Kasumi-1 (cell line): ENCODE results near the gene KRT1.
"Not testable (repeated sequence)": the region's sequence is repeated elsewhere in the genome, so short reads cannot be mapped to it uniquely, and the experiment has no call there.

ENCODE experiments used
- DNase-seq, 2 experiments: peaks; one replicate each; lab custom pipeline; 2025; lab: John Stamatoyannopoulos, UW

The KRT1 gene

GRCh38 chr12:52682381-52682660, 2.1 kb upstream of the KRT1 start:
- no peak for DNase-seq

- no peak for DNase-seq
These were observed 1.5 kb upstream of the KRT1 start for GRCh38 chr12:52681526-52682380.

- no peak for DNase-seq
These were observed 332 bp downstream of the KRT1 start for GRCh38 chr12:52679875-52680274.

- DNase-seq = no peak
These were observed 2.5 kb downstream of the KRT1 start for GRCh38 chr12:52677671-52678070.

GRCh38 chr12:52677126-52677525, 3.1 kb downstream of the KRT1 start:
- DNase-seq = no peak

- no peak for DNase-seq
These were observed 4.0 kb downstream of the KRT1 start for GRCh38 chr12:52676163-52676562.

GRCh38 chr12:52675301-52675701, 4.9 kb downstream of the KRT1 start:
- no peak for DNase-seq

GRCh38 chr12:52674433-52674775, 5.8 kb downstream of the KRT1 start:
- no peak for DNase-seq

- DNase-seq = no peak
These were observed 6.3 kb downstream of the KRT1 start for GRCh38 chr12:52673713-52674432.

- no peak for DNase-seq
These were observed 7.0 kb downstream of the KRT1 start for GRCh38 chr12:52673217-52673616.

GRCh38 chr12:52672321-52672933, 7.8 kb downstream of the KRT1 start:
- DNase-seq = no peak

GRCh38 chr12:52670961-52671360, 9.2 kb downstream of the KRT1 start:
- DNase-seq = no peak

GRCh38 chr12:52670506-52670905, 9.7 kb downstream of the KRT1 start:
- DNase-seq = no peak

- DNase-seq = not testable (repeated sequence)
These were observed 10.3 kb downstream of the KRT1 start for GRCh38 chr12:52669941-52670340.

GRCh38 chr12:52669426-52669825, 10.8 kb downstream of the KRT1 start:
- DNase-seq = no peak

GRCh38 chr12:52667931-52668330, 12.3 kb downstream of the KRT1 start:
- no peak for DNase-seq

- DNase-seq = no peak
These were observed 12.7 kb downstream of the KRT1 start for GRCh38 chr12:52667509-52667908.

- DNase-seq = no peak
These were observed 13.7 kb downstream of the KRT1 start for GRCh38 chr12:52666471-52666870.

- no peak for DNase-seq
These were observed 16.8 kb downstream of the KRT1 start for GRCh38 chr12:52663420-52663819.

GRCh38 chr12:52662918-52663229, 17.3 kb downstream of the KRT1 start:
- no peak for DNase-seq

GRCh38 chr12:52662093-52662917, 17.9 kb downstream of the KRT1 start:
- no peak for DNase-seq

GRCh38 chr12:52661668-52662067, 18.5 kb downstream of the KRT1 start:
- no peak for DNase-seq
